IMR-90 (cell line): ENCODE data around the gene QKI.

Experiments
- BHLHE40 ChIP-seq: fragments of 150-350 bp; IDR thresholded peaks from 2 replicates; pipeline ENCODE4 v1.6.1; 2016; ENCODE audit warnings: mild to moderate bottlenecking, low read depth, low read length
- CEBPB ChIP-seq: IDR thresholded peaks from 2 replicates; pipeline ENCODE4 v1.6.1; 2012; ENCODE audit warnings: low read depth, low read length, improper control_type of control experiment
- CTCF ChIP-seq: conservative IDR thresholded peaks from 2 replicates; pipeline ENCODE4 v1.5.1; 2012; ENCODE audit warnings: mild to moderate bottlenecking, low read depth, low read length, improper control_type of control experiment
- ELK1 ChIP-seq: fragments of 150-350 bp; IDR thresholded peaks from 2 replicates; pipeline ENCODE4 v1.6.1; 2016; ENCODE audit warnings: low read depth, mild to moderate bottlenecking, low read length, moderate library complexity, borderline replicate concordance
- FOS ChIP-seq: fragments of 150-350 bp; IDR thresholded peaks from 2 replicates; pipeline ENCODE4 v1.6.1; 2016; ENCODE audit warnings: low read depth, low read length
- MAFK ChIP-seq: IDR thresholded peaks from 2 replicates; pipeline ENCODE4 v1.6.1; 2012; ENCODE audit warnings: low read depth, low read length, improper control_type of control experiment
- MAZ ChIP-seq: IDR thresholded peaks from 2 replicates; pipeline ENCODE4 v1.6.1; 2012; ENCODE audit warnings: low read depth, mild to moderate bottlenecking, low read length, improper control_type of control experiment, moderate library complexity, borderline replicate concordance
- MXI1 ChIP-seq: IDR thresholded peaks from 2 replicates; pipeline ENCODE4 v1.6.1; 2012; ENCODE audit warnings: low read depth, mild to moderate bottlenecking, low read length, moderate library complexity, borderline replicate concordance
- POLR2A ChIP-seq: IDR thresholded peaks from 2 replicates; pipeline ENCODE4 v1.6.1; 2012; ENCODE audit warnings: mild to moderate bottlenecking, low read depth, low read length
- RAD21 ChIP-seq: IDR thresholded peaks from 2 replicates; pipeline ENCODE4 v1.6.1; 2012; ENCODE audit warnings: low read length, improper control_type of control experiment
- RCOR1 ChIP-seq: IDR thresholded peaks from 2 replicates; pipeline ENCODE4 v1.6.1; 2012; ENCODE audit warnings: mild to moderate bottlenecking, low read length, improper control_type of control experiment; ENCODE audit not compliant: insufficient replicate concordance
- RFX5 ChIP-seq: IDR thresholded peaks from 2 replicates; pipeline ENCODE4 v1.8.0; 2012; ENCODE audit warnings: low read depth, mild to moderate bottlenecking, low read length, moderate library complexity
- SMC3 ChIP-seq: fragments of 150-350 bp; IDR thresholded peaks from 2 replicates; pipeline ENCODE4 v1.6.1; 2016; ENCODE audit warnings: low read depth, mild to moderate bottlenecking, antibody characterized with exemption, low read length, moderate library complexity
- USF2 ChIP-seq: fragments of 150-350 bp; IDR thresholded peaks from 2 replicates; pipeline ENCODE4 v1.6.1; 2017; ENCODE audit warnings: mild to moderate bottlenecking, antibody characterized with exemption, low read length, low read depth

DNA sequence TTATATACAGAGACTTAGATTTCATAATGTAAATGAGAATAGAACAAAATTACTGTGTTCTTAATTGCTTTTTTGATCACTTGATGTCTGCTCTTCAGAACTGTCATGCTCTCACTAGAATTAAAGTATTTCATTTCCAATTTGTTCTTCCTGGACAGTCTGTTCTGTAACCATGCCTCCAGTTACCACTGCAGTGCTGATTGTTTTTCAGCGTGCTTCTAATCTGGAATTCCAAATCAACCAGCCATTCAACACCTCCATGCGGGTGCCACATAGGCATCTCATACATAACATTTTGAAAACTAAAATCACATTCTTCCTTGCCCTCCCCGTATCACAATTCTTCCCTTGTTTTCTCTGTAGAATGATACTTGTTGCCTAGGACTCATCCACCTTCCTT is 132.8 kb downstream of the QKI start:
- TF ChIP-seq CTCF = no peak
- no peak for TF ChIP-seq MAFK
- TF ChIP-seq POLR2A = no peak
- TF ChIP-seq RCOR1 = no peak
- TF ChIP-seq MXI1 = no peak
- no peak for TF ChIP-seq USF2
- no peak for TF ChIP-seq RAD21
- no peak for TF ChIP-seq SMC3
- TF ChIP-seq FOS = no peak
- TF ChIP-seq ELK1 = no peak
- TF ChIP-seq BHLHE40 = no peak
- TF ChIP-seq CEBPB = no peak
- no peak for TF ChIP-seq MAZ
- TF ChIP-seq RFX5 = no peak
